ENCODE results near the gene RNF26. TPM values are rescaled to one million over a fixed set of nuclear protein-coding genes. Genes with fewer than 3 reads are reported as not detected.

The RNF26 gene
- total and polyA plus RNA-seq, 2 of the 4 experiments (the other 2 are of a cell fraction): 3.4 to 36.7 TPM

- dilution Hi-C loops (cut with HindIII; ENCODE audit: low sequenced_read_pairs, unreplicated experiment): no loop called here
- Histone ChIP-seq H4K91ac (ENCODE audit: insufficient read depth, low read depth, low read length) (no peak overlapping the region), H3K79me1 (ENCODE audit: low read depth in 1 of 2, low read length in 2 of 2) (no peaks in the 10 kb centered on the region), H3K27me3 (ENCODE audit: control insufficient read depth, insufficient read depth, low read length) (0 out of 2 replicates have a peak, but pooled peaks cover 4% of the 10 kb centered on the region), H3K56ac (ENCODE audit: extremely low read depth, insufficient read depth, low read length) (no peak overlapping the region), H2BK120ac (ENCODE audit: low read depth, low read length) (peak overlapping the region; percentile 32; the same call in 1 of the 2 replicates), H3K18ac (ENCODE audit: low read depth, low read length) (no peak overlapping the region), H3K23ac (ENCODE audit: low read depth, low read length) (peak overlapping the region; percentile 81), H2AFZ (replicated peaks; ENCODE audit: low read length, poor library complexity) (peak overlapping the region; percentile 99), H3K4ac (ENCODE audit: low read depth, low read length) (peak overlapping the region; percentile 36), H2BK15ac (ENCODE audit: low read depth, low read length) (no peak overlapping the region), H4K20me1 (ENCODE audit: insufficient read depth, low read length) (peaks cover 7% of the 10 kb centered on the region; the same call in 1 of the 2 replicates), H3K9me3 (ENCODE audit: control insufficient read depth, insufficient read depth, low read length) (no peaks in the 10 kb centered on the region), H3K14ac (replicated peaks; ENCODE audit: low read depth, low read length) (peak overlapping the region; percentile 62; the same call in 1 of the 2 replicates), H3K4me2 (ENCODE audit: low read depth, low read length) (peak overlapping the region; percentile 76), H3K4me3 (ENCODE audit: insufficient read depth, low read depth, low read length) (peak overlapping the region; percentile 46), H2BK20ac (ENCODE audit: low read depth, low read length) (no peak overlapping the region), H2BK5ac (ENCODE audit: low read depth, low read length, poor library complexity, severe bottlenecking) (no peak overlapping the region), H2AK5ac (ENCODE audit: low read depth, low read length) (no peak overlapping the region), H3K36me3 (ENCODE audit: control insufficient read depth, insufficient read depth, low read length) (no peaks in the 10 kb centered on the region), H3K9me1 (ENCODE audit: insufficient read depth, low read length) (peaks cover 3% of the 10 kb centered on the region; the same call in 1 of the 2 replicates), H3K9ac (ENCODE audit: low read depth, low read length) (peak overlapping the region; percentile 5; the same call in 1 of the 2 replicates), H3K4me1 (ENCODE audit: control insufficient read depth, insufficient read depth, low read length) (peaks cover 3% of the 10 kb centered on the region), H4K5ac (ENCODE audit: low read depth, low read length) (no peak overlapping the region), H2AK9ac (replicated peaks; ENCODE audit: low read depth, low read length, poor library complexity) (peak overlapping the region; percentile 84), H4K8ac (ENCODE audit: low read depth in 2 of 2, low read length in 2 of 2) (peak overlapping the region in 1 of 2 experiments; percentile 60; a peak in 1 of 4 replicates), H3K27ac (ENCODE audit: insufficient read depth, low read length) (no peak overlapping the region)
- DNase-seq: peak; percentile 66
- 0% methylated on average over 4 of the region's 54 CpGs; no CpG with 5 or more reads in 1 of the 2 experiments for WGBS, 2 experiments (ENCODE audit: extremely low coverage in 2 of 2, insufficient read length in 1 of 2)
- intact Hi-C loops (cut with micrococcal nuclease): loop anchor here (1.0 kb wide), 2 partner anchors 18 to 118 kb away; no protein-coding TSS in a partner anchor
- POLR2A ChIA-PET (ENCODE audit: unreplicated experiment): interaction anchor here (0.7 to 1.2 kb wide), 3 partner anchors 19 to 983 kb away, joined by 3 to 6 read pairs (median 3); no protein-coding TSS in a partner anchor
- CTCF ChIA-PET: interaction anchor here (0.5 to 2.9 kb wide), 27 partner anchors 8 to 830 kb away, joined by 3 to 32 read pairs (median 4); partner anchors contain the start of genes C1QTNF5 and USP2
- in situ Hi-C loops (cut with MboI; ENCODE audit: low sequenced_read_pairs): loop anchor here (5.0 to 25.0 kb wide), 2 partner anchors 116 to 756 kb away; no protein-coding TSS in a partner anchor
- BruUV-seq (replicated peaks): no TSS peak
- ATAC-seq (ENCODE audit: low read depth): peak; percentile 87
- TF ChIP-seq CTCF (conservative IDR thresholded peaks at IDR 0.05; ENCODE audit: low read depth, low read length) (peak; percentile 90), RFX5 (IDR thresholded peaks at IDR 0.05; ENCODE audit: low read depth, low read length) (no peak), NFE2L2 (IDR thresholded peaks at IDR 0.05; ENCODE audit: low read depth, low read length) (no peak), MXI1 (IDR thresholded peaks at IDR 0.05; ENCODE audit: borderline replicate concordance, low read depth, low read length) (no peak), POLR2A (IDR thresholded peaks at IDR 0.05; ENCODE audit: low read depth, low read length) (no peak), SMC3 (IDR thresholded peaks at IDR 0.05; ENCODE audit: low read depth, low read length) (peak; percentile 75), BHLHE40 (IDR thresholded peaks at IDR 0.05; ENCODE audit: low read depth, low read length) (0 out of 2 replicates have a peak, but pooled peaks have one; percentile 5), RAD21 (IDR thresholded peaks at IDR 0.05; ENCODE audit: low read length) (peak; percentile 79), USF2 (IDR thresholded peaks at IDR 0.05; ENCODE audit: low read depth, low read length) (no peak), MAFK (IDR thresholded peaks at IDR 0.05; ENCODE audit: low read depth, low read length) (no peak), CEBPB (IDR thresholded peaks at IDR 0.05; ENCODE audit: low read depth, low read length) (no peak), FOS (IDR thresholded peaks at IDR 0.05; ENCODE audit: low read depth, low read length) (no peak), CHD1 (IDR thresholded peaks at IDR 0.05; ENCODE audit: low read depth, low read length) (no peak), RCOR1 (IDR thresholded peaks at IDR 0.05; ENCODE audit: insufficient replicate concordance, low read length) (no peak), MAZ (IDR thresholded peaks at IDR 0.05; ENCODE audit: borderline replicate concordance, low read depth, low read length) (peak; percentile 64; the same call in 1 of the 2 replicates)
These were observed 22.2 kb downstream of the RNF26 start for GRCh38 chr11:119356349-119357031.

All from IMR-90 (cell line).